GM10248 (cell line): ENCODE results near the gene RNF135.
"Not testable (repeated sequence)": the region's sequence is repeated elsewhere in the genome, so short reads cannot be mapped to it uniquely, and the experiment has no call there.

Experiments used
- CTCF ChIA-PET: fragments of 300-600 bp; sonication (Branson Sonifier 250); formaldehyde crosslinking; extraction: SDS; loops from one replicate; lab custom pipeline; 2021; ENCODE audit warnings: antibody characterized with exemption; lab: Yijun Ruan, JAX
- POLR2A ChIA-PET: fragments of 350-650 bp; sonication (Branson Sonifier 250); formaldehyde crosslinking; extraction: SDS; loops from one replicate; lab custom pipeline; 2020; ENCODE audit warnings: antibody characterized with exemption; lab: Yijun Ruan, JAX
- DNase-seq: peaks from one replicate; pipeline ENCODE4 v3.0.0; 2012; ENCODE audit errors: extremely low spot score
- TF ChIP-seq, protein P1 (sequence below): IDR thresholded peaks from 2 replicates; pipeline ENCODE4 v1.5.1; 2012; ENCODE audit warnings: mild to moderate bottlenecking, low read depth; ENCODE audit errors: extremely low read depth, missing control alignments, control extremely low read depth

Gene RNF135

DNA sequence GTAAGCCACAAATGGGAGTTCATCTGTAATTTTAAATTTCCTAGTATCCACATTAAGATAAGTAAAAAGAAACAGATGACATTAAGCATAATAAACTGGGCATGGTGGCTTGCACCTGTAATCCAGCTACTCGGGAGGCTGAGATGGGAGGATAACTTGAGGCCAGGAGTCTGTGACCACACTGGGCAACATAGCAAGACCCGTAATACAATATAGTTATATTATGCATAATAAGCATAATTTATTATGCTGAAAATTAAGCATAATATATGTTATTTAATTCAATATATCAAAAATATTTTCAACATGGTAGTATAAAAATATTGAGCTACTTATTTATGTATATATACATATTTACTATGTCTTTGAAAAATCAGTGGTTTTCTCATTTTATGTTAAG is 48.2 kb downstream of the RNF135 start:
- CTCF ChIA-PET = no interaction called here
- POLR2A ChIA-PET = no interaction called here
- TF ChIP-seq, protein P1, sequence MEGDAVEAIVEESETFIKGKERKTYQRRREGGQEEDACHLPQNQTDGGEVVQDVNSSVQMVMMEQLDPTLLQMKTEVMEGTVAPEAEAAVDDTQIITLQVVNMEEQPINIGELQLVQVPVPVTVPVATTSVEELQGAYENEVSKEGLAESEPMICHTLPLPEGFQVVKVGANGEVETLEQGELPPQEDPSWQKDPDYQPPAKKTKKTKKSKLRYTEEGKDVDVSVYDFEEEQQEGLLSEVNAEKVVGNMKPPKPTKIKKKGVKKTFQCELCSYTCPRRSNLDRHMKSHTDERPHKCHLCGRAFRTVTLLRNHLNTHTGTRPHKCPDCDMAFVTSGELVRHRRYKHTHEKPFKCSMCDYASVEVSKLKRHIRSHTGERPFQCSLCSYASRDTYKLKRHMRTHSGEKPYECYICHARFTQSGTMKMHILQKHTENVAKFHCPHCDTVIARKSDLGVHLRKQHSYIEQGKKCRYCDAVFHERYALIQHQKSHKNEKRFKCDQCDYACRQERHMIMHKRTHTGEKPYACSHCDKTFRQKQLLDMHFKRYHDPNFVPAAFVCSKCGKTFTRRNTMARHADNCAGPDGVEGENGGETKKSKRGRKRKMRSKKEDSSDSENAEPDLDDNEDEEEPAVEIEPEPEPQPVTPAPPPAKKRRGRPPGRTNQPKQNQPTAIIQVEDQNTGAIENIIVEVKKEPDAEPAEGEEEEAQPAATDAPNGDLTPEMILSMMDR = no peak

DNA sequence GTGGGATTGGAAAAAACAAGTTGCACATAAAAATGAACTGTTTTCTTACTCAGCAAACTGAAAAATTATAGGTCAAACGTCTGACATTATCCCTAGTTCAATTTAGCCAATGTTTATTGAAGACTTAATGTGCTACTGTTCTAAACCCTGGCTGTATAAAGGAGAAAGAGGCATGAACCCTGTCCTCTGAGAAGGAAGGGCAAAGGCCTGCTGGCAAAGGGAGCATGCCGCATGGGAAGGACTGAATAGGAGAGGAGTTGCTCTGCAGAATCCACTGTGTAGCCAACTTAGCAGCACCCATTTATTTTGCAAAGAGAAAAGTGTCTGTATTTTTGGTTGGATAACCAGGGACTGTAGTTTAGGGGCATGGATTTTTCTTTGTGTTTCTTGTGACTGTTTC is 52.3 kb downstream of the RNF135 start:
- POLR2A ChIA-PET, CTCF ChIA-PET, DNase-seq: not testable (repeated sequence)

More for the DNA sequence above, 48.2 kb downstream of the RNF135 start:
- no peak for DNase-seq

DNA sequence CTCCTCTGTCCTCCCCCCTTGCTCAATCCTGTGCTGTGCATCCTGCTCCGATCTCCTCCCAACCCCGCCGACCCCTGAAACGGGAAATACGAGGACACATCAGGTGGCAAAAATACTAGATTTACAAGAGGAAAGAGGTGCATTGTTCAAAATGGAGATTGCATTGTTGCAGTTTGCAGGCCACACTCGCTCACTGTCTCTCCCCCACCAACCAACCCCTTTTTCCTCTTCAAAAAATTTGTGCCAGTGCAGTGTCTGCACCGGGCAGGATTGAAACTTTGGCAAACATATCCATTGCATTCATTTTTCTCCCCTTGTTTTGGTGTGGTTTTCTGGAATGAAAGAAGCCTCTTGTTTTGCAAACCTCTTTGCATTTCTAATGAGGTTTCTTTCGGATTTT is 61.0 kb downstream of the RNF135 start:
- no peak for DNase-seq
- ChIA-PET POLR2A (no interaction called here), CTCF (no interaction called here)
- TF ChIP-seq, protein P1 = no peak

DNA sequence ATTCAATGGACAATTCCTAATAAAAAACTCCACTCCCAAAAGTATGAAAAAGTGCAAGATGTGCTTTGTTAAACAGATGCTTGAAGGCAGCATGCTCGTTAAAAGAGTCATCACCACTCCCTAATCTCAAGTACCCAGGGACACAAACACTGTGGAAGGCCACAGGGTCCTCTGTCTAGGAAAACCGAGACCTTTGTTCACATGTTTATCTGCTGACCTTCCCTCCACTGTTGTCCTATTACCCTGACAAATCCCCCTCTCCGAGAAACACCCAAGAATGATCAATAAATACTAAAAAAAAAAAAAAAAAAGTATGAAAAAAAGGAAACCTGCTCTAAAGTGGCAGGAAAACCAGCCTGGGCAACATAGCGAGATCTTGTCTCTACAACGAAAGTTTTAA is 64.8 kb downstream of the RNF135 start:
- CTCF ChIA-PET, POLR2A ChIA-PET, DNase-seq: not testable (repeated sequence)

DNA sequence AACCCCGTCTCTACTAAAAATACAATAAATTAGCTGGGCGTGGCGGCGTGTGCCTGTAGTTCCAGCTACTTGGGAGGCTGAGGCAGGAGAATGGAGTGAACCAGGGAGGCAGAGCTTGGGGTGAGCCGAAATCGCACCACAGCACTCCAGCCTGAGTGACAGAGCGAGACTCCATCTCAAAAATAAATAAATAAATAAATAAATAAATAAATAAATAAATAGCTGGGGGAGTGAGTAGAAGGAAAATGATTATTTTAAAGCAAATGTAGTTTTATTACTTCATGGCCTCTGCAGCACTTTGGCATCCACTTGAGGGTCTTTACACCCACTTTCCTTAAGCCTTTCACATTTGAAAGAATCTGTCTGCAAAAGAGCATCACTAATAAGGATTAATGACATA is 70.0 kb downstream of the RNF135 start:
- CTCF ChIA-PET, POLR2A ChIA-PET, DNase-seq: not testable (repeated sequence)

DNA sequence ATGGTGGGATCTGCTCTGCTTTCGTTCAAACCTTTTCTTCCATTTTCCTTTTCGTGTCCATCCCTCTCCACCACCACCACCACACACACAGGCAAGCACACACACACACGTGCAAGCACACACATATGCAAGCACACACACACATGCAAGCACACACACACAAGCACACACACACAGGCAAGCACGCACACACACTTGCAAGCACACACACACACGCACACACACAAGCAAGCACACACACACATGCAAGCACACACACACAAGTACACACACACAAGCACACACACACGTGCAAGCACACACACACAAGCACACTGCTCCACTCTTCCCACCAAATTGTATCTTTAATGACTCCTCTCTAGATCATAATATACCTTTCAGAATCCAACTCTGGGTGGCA is 71.5 kb downstream of the RNF135 start:
- POLR2A ChIA-PET, CTCF ChIA-PET, DNase-seq: not testable (repeated sequence)

DNA sequence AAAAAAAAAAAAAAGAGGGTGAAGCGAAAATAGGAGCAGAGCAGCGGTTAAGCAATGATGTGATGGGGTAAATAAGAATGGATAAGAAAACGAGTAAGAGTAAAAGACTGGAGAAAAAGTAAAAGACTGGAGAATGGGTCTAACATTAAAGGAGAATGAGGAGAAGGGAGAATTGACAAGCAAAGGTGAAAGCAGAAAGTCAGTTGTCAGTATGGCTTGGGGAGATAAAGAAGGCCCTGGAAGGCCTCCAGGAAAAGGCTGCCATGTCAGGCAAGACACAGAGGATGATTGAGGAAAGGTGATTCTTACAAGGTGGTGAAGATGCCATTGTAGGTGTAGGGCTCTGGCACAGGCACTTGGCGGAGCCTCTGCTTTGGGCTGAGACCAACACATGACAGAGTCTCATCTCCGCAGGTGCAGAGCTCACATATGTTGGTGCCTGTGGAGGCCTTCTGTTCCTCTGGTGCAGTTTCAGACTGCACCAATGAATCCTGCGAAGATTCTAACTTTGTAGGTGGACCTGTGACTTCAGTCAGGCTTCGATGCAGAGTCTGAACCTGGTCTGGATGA is 76.1 kb downstream of the RNF135 start:
- CTCF ChIA-PET = interaction anchor here (0.5 kb wide), 1 partner anchor 198 kb away, joined by 3 read pairs; no protein-coding TSS in a partner anchor
- DNase-seq, POLR2A ChIA-PET: not testable (repeated sequence)

DNA sequence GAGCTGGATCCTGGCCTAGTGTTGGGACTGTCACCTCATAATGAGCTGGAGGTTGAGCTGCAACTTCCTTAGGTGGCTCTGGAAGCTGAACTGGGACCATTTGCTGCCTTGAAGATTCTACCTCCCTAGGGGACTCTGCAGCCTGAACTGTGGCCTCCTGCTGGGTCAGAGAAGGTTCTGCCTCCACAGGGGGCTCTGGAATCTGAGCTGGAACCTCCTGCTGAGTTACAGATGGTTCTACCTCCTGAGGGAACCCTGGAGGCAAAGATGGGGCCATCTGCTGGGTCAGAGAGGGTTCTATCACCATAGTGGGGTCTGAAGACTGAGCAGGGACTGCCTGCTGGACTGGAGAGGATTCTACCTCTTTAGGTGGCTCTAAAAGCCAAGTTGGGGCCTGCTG is 77.3 kb downstream of the RNF135 start:
- POLR2A ChIA-PET = interaction anchor here (0.6 kb wide), 1 partner anchor 275 kb away, joined by 3 read pairs; no protein-coding TSS in a partner anchor
- TF ChIP-seq, protein P1 = no peak
- DNase-seq = no peak
- CTCF ChIA-PET = interaction anchor here (0.5 to 2.5 kb wide), 3 partner anchors 13 to 93 kb away, joined by 3 to 5 read pairs (median 3); no protein-coding TSS in a partner anchor

DNA sequence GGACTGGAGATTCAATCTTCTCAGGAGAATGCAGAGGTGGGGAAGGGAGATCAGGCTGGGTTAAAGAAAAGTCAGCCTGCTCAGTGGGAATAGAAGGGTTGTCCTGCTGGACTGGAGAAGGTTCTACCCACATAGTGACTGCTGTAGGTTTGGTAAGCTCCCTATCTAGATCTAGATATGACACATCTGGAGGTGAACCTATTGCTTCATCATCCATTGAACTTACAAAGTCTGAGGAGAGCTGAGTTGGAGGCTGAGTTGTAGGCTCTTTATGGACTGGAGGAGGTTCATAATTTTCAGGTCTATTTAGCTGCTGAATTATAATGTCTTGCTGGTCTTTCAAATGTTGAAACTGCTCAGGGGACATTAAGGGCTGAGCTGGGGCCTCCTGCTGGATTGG is 77.9 kb downstream of the RNF135 start:
- DNase-seq = no peak
- CTCF ChIA-PET = interaction anchor here (0.9 to 2.5 kb wide), 3 partner anchors 12 to 167 kb away, joined by 3 to 5 read pairs (median 3); no protein-coding TSS in a partner anchor
- POLR2A ChIA-PET = no interaction called here
- TF ChIP-seq, protein P1 = no peak
